GM23248 (cell line): ENCODE results near the gene EMC9. TPM values are rescaled to one million over a fixed set of nuclear protein-coding genes. Genes with fewer than 3 reads are reported as not detected.

ENCODE experiments used
- DNase-seq: peaks from one replicate; pipeline ENCODE4 v3.0.0-alpha.2; 2015
- H2AFZ ChIP-seq: fragments of 200-600 bp; sonication (generic); 2 replicates; pipeline ENCODE4 v1.6.1; 2016; ENCODE audit warnings: antibody characterized with exemption
- H3F3A ChIP-seq: fragments of 200-600 bp; sonication (generic); 2 replicates; pipeline ENCODE4 v1.6.1; 2016; ENCODE audit warnings: mild to moderate bottlenecking, antibody characterized with exemption, mixed run types; ENCODE audit not compliant: insufficient read depth
- H3K27ac ChIP-seq: fragments of 200-600 bp; sonication (generic); 2 replicates; pipeline ENCODE4 v1.5.1; 2016; ENCODE audit warnings: mild to moderate bottlenecking
- H3K27me3 ChIP-seq: fragments of 200-600 bp; sonication (generic); replicated peaks from 2 replicates; pipeline ENCODE4 v1.6.1; 2016; ENCODE audit warnings: mild to moderate bottlenecking; ENCODE audit not compliant: insufficient read depth
- H3K36me3 ChIP-seq: fragments of 200-600 bp; sonication (generic); 2 replicates; pipeline ENCODE4 v1.6.1; 2016; ENCODE audit warnings: low read depth, mild to moderate bottlenecking
- H3K4me1 ChIP-seq: fragments of 200-600 bp; sonication (generic); 2 replicates; pipeline ENCODE4 v1.6.1; 2016; ENCODE audit warnings: mild to moderate bottlenecking; ENCODE audit not compliant: insufficient read depth
- H3K4me2 ChIP-seq: fragments of 200-600 bp; sonication (generic); one replicate; pipeline ENCODE4 v1.6.1; 2016; ENCODE audit warnings: mild to moderate bottlenecking; ENCODE audit not compliant: unreplicated experiment
- H3K4me3 ChIP-seq: fragments of 200-600 bp; sonication (generic); 2 replicates; pipeline ENCODE4 v1.5.1; 2016; ENCODE audit warnings: mild to moderate bottlenecking
- H3K79me2 ChIP-seq: fragments of 200-600 bp; sonication (generic); 2 replicates; pipeline ENCODE4 v1.6.1; 2016; ENCODE audit warnings: mild to moderate bottlenecking; ENCODE audit not compliant: insufficient read depth
- H3K9ac ChIP-seq: fragments of 200-600 bp; sonication (generic); 2 replicates; pipeline ENCODE4 v1.6.1; 2016; ENCODE audit warnings: mild to moderate bottlenecking
- H3K9me2 ChIP-seq: fragments of 200-600 bp; sonication (generic); 2 replicates; pipeline ENCODE4 v1.6.1; 2016; ENCODE audit warnings: mixed run types, mild to moderate bottlenecking, moderate library complexity; ENCODE audit not compliant: insufficient read depth
- H3K9me3 ChIP-seq: fragments of 200-600 bp; sonication (generic); one replicate; pipeline ENCODE4 v1.6.1; 2017; ENCODE audit warnings: low read depth
- H4K20me1 ChIP-seq: fragments of 200-600 bp; sonication (generic); 2 replicates; pipeline ENCODE4 v1.6.0; 2016; ENCODE audit not compliant: insufficient read depth
- EZH2 ChIP-seq: fragments of 200-600 bp; sonication (generic); IDR thresholded peaks from 2 replicates; pipeline ENCODE4 v1.6.1; 2018; ENCODE audit warnings: antibody characterized with exemption, mild to moderate bottlenecking; ENCODE audit not compliant: insufficient read depth, poor library complexity, severe bottlenecking
- EZH2phosphoT487 ChIP-seq: fragments of 200-600 bp; sonication (generic); IDR thresholded peaks from 2 replicates; pipeline ENCODE4 v1.6.1; 2018; ENCODE audit warnings: antibody characterized with exemption, moderate library complexity, mild to moderate bottlenecking, low read depth; ENCODE audit not compliant: insufficient read depth
- WGBS, 2 experiments: methylation state at CpG; one replicate each; pipeline ENCODE4 v1.1.6; 2015 to 2017; ENCODE audit warnings: low lambda C conversion rate in 2 of 2, low coverage in 1 of 2; ENCODE audit errors: missing lambda C conversion rate in 2 of 2; 5-methylcytosine and 5-hydroxymethylcytosine counted together
- in situ Hi-C: fragments of 300-500 bp; cut with MboI; formaldehyde crosslinking; loops from 2 replicates; pipeline ENCODE4 v1.15.0; 2020
- polyA plus RNA-seq: library from polyadenylated mRNA; unstranded; fragments of >200 nt; fragmentation: Nextera tagmentation; extraction: Ambion mirVana; gene quantifications from 2 replicates; pipeline ENCODE4 v1.2.1, GENCODE V29; 2016
- total RNA-seq: library from RNA; depleted of rRNA; stranded (reverse); fragments of >200 nt; shearing (Covaris generic); gene quantifications from 2 replicates; pipeline ENCODE4 v1.2.3, GENCODE V29; 2014

The EMC9 gene
- total and polyA plus RNA-seq, 2 experiments from 2014 or later, result 22.9 to 27.4 TPM

DNA sequence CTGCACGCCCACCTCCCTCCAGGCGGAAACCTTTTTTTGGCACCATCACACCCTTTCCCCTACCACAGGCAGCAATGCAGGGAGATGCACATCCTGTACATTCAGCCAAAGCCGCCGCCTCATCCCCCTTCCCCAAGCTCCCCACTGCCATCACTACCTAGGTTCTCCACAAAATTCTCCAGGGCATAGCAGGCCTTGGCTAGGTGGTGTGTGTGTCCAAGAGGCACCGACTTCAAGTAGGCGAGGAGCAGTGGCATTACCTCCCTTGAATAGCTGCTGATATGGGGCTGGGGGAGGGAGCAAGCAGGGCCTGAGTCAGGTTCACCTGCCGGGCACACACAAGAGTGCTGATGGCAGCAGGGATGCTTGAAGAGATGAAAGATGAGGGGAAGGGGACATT lies 43.6 kb upstream of the EMC9 start:
- Histone ChIP-seq H3K36me3 (peaks cover 9% of the 10 kb centered on the region; the same call in 1 of the 2 replicates), H3K4me2 (no peak overlapping the region), H3K27ac (no peak overlapping the region), H3K4me3 (no peak overlapping the region), H3F3A (peaks cover 24% of the 10 kb centered on the region), H3K4me1 (peaks cover 18% of the 10 kb centered on the region), H4K20me1 (no peaks in the 10 kb centered on the region), H3K79me2 (peaks cover 23% of the 10 kb centered on the region), H3K9ac (no peak overlapping the region), H3K9me2 (no peaks in the 10 kb centered on the region), H3K9me3 (no peaks in the 10 kb centered on the region), H3K27me3 (no peaks in the 10 kb centered on the region), H2AFZ (no peak overlapping the region)
- 85 to 86% methylated on average over 7 of the region's 7 CpGs for WGBS, 2 experiments
- DNase-seq, result no peak
- in situ Hi-C loops, result no loop called here
- TF ChIP-seq EZH2phosphoT487 (no peak), EZH2 (no peak)

DNA sequence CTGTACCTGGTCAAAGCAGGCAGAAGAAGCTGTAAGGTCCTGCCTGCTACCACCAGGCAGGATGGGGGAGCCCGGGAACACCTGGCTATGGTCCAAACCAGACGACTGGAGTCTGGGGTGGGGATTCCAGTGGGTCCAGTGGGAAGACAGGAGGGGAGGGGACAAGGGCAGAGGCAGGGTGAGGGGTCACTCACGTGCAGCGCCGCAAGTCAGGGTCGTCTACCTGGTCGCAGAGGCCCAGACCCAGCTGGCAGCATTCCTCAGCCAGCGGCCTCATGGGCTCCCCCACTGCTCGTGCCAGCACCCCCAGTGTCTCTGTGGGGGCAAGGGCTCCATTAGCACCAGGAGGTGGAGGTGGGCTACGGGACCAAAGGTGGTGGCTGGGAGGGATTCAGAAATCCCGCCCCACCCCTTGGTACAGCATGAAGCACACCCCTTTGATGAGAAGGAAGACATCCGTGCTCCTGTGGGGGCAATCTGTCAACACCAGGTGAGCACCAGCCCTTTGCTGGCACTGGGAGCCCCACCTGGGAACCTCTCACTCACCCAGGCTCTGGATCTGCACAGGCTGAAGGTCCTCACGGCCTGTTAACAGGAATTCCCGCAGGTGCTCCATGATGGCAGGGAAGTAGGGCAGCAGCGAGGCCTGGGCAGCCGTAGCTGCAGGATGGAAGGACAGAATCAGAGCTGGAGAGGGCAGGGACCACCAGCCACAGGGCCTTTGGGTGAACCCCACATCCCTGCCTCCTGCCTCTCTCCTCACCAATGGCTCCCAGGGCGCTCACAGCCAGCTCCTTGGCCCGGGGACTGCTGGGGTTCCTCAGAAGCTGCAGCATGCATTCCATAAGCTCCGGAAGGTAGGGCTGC lies 42.9 kb upstream of the EMC9 start:
- Histone ChIP-seq H3K79me2 (peaks cover 23% of the 10 kb centered on the region), H3K36me3 (peaks cover 12% of the 10 kb centered on the region; the same call in 1 of the 2 replicates), H3K9me2 (no peaks in the 10 kb centered on the region), H3K9me3 (no peaks in the 10 kb centered on the region), H3F3A (peaks cover 24% of the 10 kb centered on the region), H4K20me1 (no peaks in the 10 kb centered on the region), H3K4me2 (no peak overlapping the region), H3K27ac (no peak overlapping the region), H3K9ac (no peak overlapping the region), H3K4me1 (peaks cover 22% of the 10 kb centered on the region), H3K27me3 (no peaks in the 10 kb centered on the region), H2AFZ (no peak overlapping the region), H3K4me3 (no peak overlapping the region)
- no peak for TF ChIP-seq EZH2
- no peak for TF ChIP-seq EZH2phosphoT487
- in situ Hi-C loops, result no loop called here
- WGBS, 2 experiments, result 82 to 86% methylated on average over 12 to 19 of the region's 19 CpGs
- DNase-seq, result no peak

DNA sequence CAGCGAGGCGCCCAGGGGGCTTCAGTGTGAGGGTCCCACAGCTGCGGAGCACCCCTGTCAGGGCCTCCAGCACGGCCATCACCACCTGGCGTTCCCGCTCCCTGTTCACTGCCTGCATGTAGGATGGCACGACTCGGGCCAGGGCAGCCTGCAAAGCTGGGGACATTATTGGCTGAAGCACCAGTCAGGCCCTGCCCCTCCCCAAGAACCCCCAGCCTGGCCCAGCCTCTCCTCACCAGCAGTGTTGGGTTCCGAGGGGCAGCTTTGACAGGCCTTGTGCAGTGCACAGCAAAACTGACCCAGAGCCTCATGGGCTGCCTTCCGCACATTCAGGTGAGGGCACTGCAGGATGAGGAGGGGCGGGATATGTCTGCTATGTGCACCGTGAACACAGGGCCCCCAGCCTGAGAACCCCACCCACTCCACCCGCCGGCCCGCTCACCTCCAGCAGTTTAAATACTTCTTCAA lies 41.7 kb upstream of the EMC9 start:
- peaks cover 19% of the 10 kb centered on the region for H3K79me2 ChIP-seq
- no peaks in the 10 kb centered on the region for H3K27me3 ChIP-seq
- peaks cover 17% of the 10 kb centered on the region for H3K4me1 ChIP-seq
- peaks cover 22% of the 10 kb centered on the region for H3F3A ChIP-seq
- no peak overlapping the region for H2AFZ ChIP-seq
- in situ Hi-C loops, result no loop called here
- H3K9ac ChIP-seq, result no peak overlapping the region
- no peak overlapping the region for H3K4me3 ChIP-seq
- no peaks in the 10 kb centered on the region for H3K9me3 ChIP-seq
- no peak overlapping the region for H3K27ac ChIP-seq
- no peaks in the 10 kb centered on the region for H4K20me1 ChIP-seq
- peaks cover 25% of the 10 kb centered on the region; the same call in 1 of the 2 replicates for H3K36me3 ChIP-seq
- DNase-seq, result no peak
- H3K9me2 ChIP-seq, result no peaks in the 10 kb centered on the region
- no peak overlapping the region for H3K4me2 ChIP-seq
- TF ChIP-seq EZH2phosphoT487 (no peak), EZH2 (no peak)
- WGBS, 2 experiments, result 96 to 97% methylated on average over 10 to 15 of the region's 15 CpGs

DNA sequence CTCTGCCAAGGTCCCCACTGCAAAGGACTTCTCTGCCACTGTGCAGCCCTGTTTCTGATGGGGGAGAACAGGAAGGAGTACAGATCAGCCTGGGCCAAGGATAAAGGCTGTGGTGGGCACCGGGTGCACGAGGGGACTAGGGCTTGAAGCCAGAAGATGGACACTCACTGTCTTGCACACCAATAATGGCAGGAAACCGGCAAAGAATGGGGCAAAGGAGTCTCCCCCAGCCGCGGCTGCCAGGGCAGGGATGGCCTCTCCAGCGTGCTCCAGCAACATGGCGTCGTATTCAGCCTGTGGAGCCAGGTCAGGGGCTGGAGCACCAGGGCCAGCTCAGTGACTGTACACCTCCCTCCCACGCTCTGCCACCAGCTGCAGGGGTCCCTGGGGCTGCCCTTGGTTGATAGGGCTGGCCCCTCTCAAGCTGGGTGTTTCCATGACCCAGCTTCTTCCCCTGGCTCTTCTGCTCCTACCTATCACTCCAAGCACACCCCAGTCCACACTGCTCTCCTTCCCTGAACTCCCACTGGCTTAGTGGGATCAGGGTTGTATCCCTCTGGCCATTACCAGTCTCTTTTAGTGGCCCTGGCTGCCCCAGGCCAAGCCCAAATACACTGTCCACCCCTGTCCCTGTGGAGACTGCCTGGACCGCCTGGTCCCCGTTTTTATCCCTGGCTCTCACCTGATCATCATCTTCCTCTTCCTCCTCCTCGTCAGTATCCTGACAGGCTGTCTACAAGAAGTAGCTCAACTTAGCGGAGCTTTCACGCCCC lies 40.9 kb upstream of the EMC9 start:
- no peak overlapping the region for H3K27ac ChIP-seq
- DNase-seq, result no peak
- no peak overlapping the region for H3K4me2 ChIP-seq
- TF ChIP-seq EZH2phosphoT487, result no peak
- TF ChIP-seq EZH2, result no peak
- peaks cover 12% of the 10 kb centered on the region for H3K79me2 ChIP-seq
- no peaks in the 10 kb centered on the region for H3K9me3 ChIP-seq
- WGBS, 2 experiments, result 91% methylated on average over 14 of the region's 14 CpGs
- no peaks in the 10 kb centered on the region for H3K27me3 ChIP-seq
- H3K36me3 ChIP-seq, result peaks cover 25% of the 10 kb centered on the region; the same call in 1 of the 2 replicates
- no peaks in the 10 kb centered on the region for H3K9me2 ChIP-seq
- H4K20me1 ChIP-seq, result no peaks in the 10 kb centered on the region
- H3F3A ChIP-seq, result peaks cover 22% of the 10 kb centered on the region
- in situ Hi-C loops, result no loop called here
- no peak overlapping the region for H2AFZ ChIP-seq
- no peak overlapping the region for H3K9ac ChIP-seq
- peaks cover 10% of the 10 kb centered on the region for H3K4me1 ChIP-seq
- no peak overlapping the region for H3K4me3 ChIP-seq
